Aorta (tissue), 5 donors: ENCODE measurements around the gene ERV3-1. TPM values are rescaled to one million over a fixed set of nuclear protein-coding genes. Genes with fewer than 3 reads are reported as not detected.
A peak's percentile ranks its signal among the peaks of the same experiment; 100 is the strongest.
"Not testable (repeated sequence)": the region's sequence is repeated elsewhere in the genome, so short reads cannot be mapped to it uniquely, and the experiment has no call there.

Source experiments
- ATAC-seq: fragments of 200-7000 bp; cut with Tn5 transposase; one replicate; pipeline ENCODE4 v1.9.1; 2022; ENCODE audit warnings: moderate library complexity; ENCODE audit not compliant: low FRiP score
- DNase-seq, 2 donors: peaks; one replicate each; pipeline ENCODE4 v3.0.0-alpha.2; 2020
- H3K27ac ChIP-seq, 2 donors: one replicate each; pipeline ENCODE4 v1.5.1; 2013; ENCODE audit warnings: low read length in 2 of 2, mild to moderate bottlenecking in 2 of 2, moderate library complexity in 2 of 2, control low read depth in 1 of 2, inconsistent platforms in 1 of 2, low read depth in 1 of 2
- H3K27me3 ChIP-seq, 2 donors: one replicate each; pipeline ENCODE4 v1.6.1; 2013; ENCODE audit warnings: control low read depth in 1 of 2, low read length in 1 of 2, mild to moderate bottlenecking in 1 of 2, moderate library complexity in 1 of 2; ENCODE audit not compliant: insufficient read depth in 2 of 2, control insufficient read depth in 1 of 2
- H3K36me3 ChIP-seq, 2 donors: one replicate each; pipeline ENCODE4 v1.6.1; 2013; ENCODE audit warnings: control low read depth in 1 of 2, low read length in 1 of 2, mild to moderate bottlenecking in 1 of 2; ENCODE audit not compliant: insufficient read depth in 2 of 2, control insufficient read depth in 1 of 2
- H3K4me1 ChIP-seq, 2 donors: one replicate each; pipeline ENCODE4 v1.6.1; 2013; ENCODE audit warnings: low read length in 2 of 2, control low read depth in 1 of 2, mild to moderate bottlenecking in 1 of 2, moderate library complexity in 1 of 2; ENCODE audit not compliant: insufficient read depth in 2 of 2, control insufficient read depth in 1 of 2
- H3K4me3 ChIP-seq, 2 donors: one replicate each; pipeline ENCODE4 v1.5.1; 2013; ENCODE audit warnings: low read length in 2 of 2, control low read depth in 1 of 2, mild to moderate bottlenecking in 1 of 2
- H3K9me3 ChIP-seq: one replicate; pipeline ENCODE4 v1.6.1; 2013; ENCODE audit warnings: mild to moderate bottlenecking, low read length; ENCODE audit not compliant: control insufficient read depth
- WGBS, 2 donors: extraction: QIAGEN DNeasy Blood & Tissue Kit; methylation state at CpG; one replicate each; pipeline ENCODE4 v1.1.7; 2013; 5-methylcytosine and 5-hydroxymethylcytosine counted together
- intact Hi-C, 2 donors: fragments of 100-400 bp; cut with DNase I; formaldehyde crosslinking; loops; one replicate each; pipeline versions ENCODE4 v1.14.2 to v1.15.0; 2022
- polyA plus RNA-seq, 2 donors: library from polyadenylated mRNA; stranded (reverse); fragments of 200-250 nt; gene quantifications; one replicate each; pipeline ENCODE4 v1.2.3, GENCODE V29; 2013
- total RNA-seq, 2 donors: library from RNA; stranded (reverse); fragmentation: NEBNext Ultra II Directional; extraction: Animal tissue kit (Norgen Biotek cat#: 25700); gene quantifications; one replicate each; pipeline ENCODE4 v1.2.1, GENCODE V29; 2021
- donor health status: healthy with polysubstance abuse.
- donor health status: Bipolar disorder and iron deficiency.
- donor health status: DM: no; HTN: no; CAD: no.
- donor health status: DM: no; HTN: no; CAD: no.
- donor health status: DM: yes; HTN: yes; CAD: no.

ERV3-1 gene
- total and polyA plus RNA-seq, 4 donors, result 1.5 to 31.3 (median 14.1) TPM

DNA sequence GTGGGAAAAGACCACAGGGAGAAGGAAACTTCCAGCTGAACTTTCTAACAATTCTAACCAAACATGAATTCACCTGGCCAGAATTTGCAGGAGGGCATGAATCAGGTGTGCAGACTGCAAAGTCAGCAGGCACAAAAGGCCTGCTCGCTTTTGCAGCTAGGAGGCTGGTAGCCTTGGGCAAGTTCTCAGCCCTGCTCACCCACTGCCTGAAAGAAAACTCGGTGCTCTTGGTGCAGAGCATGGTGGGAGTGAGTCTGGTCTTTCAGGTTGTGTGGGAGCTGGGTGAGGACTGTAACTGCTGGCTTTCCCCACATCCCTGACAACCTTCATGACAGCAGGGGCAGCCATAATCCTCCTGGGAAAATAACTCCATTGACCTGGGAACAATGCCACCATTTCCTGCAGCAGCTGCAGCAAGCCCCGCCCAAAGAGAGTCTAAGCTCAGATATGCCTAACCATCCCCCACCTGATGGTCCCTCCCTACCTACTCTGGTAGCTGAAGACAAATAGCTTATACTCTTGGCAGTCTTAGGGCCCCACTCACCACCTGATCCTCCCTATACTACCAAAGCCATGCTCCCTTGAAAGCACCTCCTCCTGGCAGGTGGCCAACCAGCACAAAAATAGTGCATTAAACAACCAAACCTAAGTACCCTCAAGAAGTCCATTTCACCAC lies 47.3 kb downstream of the ERV3-1 start:
- Histone ChIP-seq H3K9me3 (peaks cover 1% of the 10 kb centered on the region), H3K4me1 (no peaks in the 10 kb centered on the region), H3K27me3 (no peaks in the 10 kb centered on the region), H3K4me3 (no peak overlapping the region), H3K27ac (no peak overlapping the region), H3K36me3 (no peaks in the 10 kb centered on the region)
- DNase-seq (no peak), ATAC-seq (no peak)
- intact Hi-C loops, result no loop called here
- 86 to 94% methylated on average over 3 of the region's 3 CpGs for WGBS, 2 donors

DNA sequence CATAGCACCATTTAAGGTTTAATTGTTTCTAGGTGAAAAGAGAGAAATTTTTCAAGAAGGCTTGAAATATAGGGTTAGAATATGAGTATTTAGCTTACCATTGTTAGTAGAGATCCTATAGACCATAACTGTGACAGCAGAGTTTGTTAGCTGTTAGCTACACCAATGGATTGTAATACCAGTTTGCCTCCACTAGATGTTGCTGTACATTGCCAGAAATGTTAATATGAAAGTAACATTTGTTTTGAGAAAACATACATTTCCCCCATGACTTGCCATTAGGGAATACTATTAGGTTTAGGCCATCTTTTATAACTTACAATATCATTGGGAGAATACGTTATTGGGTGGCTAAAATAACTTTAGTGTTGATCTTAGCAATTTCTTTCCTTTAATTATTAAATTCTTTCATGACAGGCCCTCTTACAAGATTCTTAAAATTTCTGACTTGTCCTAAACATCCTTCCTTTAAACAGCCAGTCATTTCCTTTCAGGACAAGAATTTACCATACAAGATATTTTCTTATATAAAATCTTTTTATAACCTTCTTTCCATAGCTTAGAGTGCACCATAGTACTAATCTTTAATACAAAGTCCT lies 55.1 kb downstream of the ERV3-1 start:
- no peak overlapping the region for H3K4me3 ChIP-seq
- H3K9me3 ChIP-seq, result no peaks in the 10 kb centered on the region
- intact Hi-C loops, result loop anchor here (2.0 kb wide), 2 partner anchors 355 to 357 kb away; no protein-coding TSS in a partner anchor
- WGBS, 2 donors, result 0 to 6% methylated on average over 1 of the region's 1 CpG
- ATAC-seq, result peak; percentile 85
- no peaks in the 10 kb centered on the region for H3K36me3 ChIP-seq
- H3K27ac ChIP-seq, result no peak overlapping the region
- no peak for DNase-seq
- H3K27me3 ChIP-seq, result peaks cover 0 to 1% of the 10 kb centered on the region in 2 donors
- H3K4me1 ChIP-seq, result no peaks in the 10 kb centered on the region

DNA sequence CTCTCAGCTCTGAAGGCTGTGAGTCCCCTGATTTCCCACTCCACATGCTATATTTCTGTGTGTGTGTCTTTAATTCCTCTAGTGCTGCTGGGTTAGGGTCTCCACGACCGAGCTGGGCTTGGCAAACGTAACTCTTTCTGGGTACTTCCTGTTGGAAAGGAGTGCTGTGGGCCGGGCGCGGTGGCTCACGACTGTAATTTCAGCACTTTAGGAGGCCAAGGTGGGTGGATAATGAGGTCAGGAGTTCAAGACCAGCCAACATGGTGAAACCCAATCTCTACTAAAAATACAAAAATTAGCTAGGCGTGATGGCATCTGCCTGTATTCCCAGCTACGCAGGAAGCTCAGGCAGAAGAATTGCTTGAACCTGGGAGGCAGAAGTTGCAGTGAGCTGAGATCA lies 55.8 kb downstream of the ERV3-1 start:
- H3K36me3 ChIP-seq, H3K9me3 ChIP-seq, ATAC-seq, H3K4me3 ChIP-seq, H3K27me3 ChIP-seq, H3K27ac ChIP-seq, H3K4me1 ChIP-seq: not testable (repeated sequence)
- WGBS, 2 donors, result 15 to 41% methylated on average over 9 of the region's 9 CpGs
- intact Hi-C loops, result loop anchor here (2.0 kb wide), 2 partner anchors 356 to 358 kb away; no protein-coding TSS in a partner anchor
- DNase-seq, result peak in 1 of 2 donors; percentile 73

DNA sequence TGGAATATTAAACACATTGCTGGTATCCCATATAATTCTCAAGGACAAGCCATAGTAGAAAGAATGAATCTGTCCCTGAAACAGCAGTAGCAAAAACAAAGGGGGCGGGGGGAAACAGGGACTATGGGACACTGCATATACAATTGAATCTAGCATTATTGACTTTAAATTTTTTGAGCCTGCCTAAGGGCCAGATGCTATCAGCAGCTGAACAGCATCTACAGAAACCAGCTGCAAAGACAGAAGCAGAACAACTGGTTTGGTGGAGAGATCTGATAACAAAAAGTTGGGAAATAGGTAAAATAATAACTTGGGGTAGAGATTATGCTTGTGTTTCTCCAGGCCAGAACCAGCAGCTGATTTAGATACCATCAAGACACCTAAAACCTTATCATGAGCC lies 57.7 kb downstream of the ERV3-1 start:
- H3K4me3 ChIP-seq, H3K27me3 ChIP-seq, H3K9me3 ChIP-seq, ATAC-seq, H3K27ac ChIP-seq, H3K4me1 ChIP-seq, intact Hi-C loops, H3K36me3 ChIP-seq, DNase-seq: not testable (repeated sequence)
- 88 to 95% methylated on average over 1 of the region's 1 CpG for WGBS, 2 donors

DNA sequence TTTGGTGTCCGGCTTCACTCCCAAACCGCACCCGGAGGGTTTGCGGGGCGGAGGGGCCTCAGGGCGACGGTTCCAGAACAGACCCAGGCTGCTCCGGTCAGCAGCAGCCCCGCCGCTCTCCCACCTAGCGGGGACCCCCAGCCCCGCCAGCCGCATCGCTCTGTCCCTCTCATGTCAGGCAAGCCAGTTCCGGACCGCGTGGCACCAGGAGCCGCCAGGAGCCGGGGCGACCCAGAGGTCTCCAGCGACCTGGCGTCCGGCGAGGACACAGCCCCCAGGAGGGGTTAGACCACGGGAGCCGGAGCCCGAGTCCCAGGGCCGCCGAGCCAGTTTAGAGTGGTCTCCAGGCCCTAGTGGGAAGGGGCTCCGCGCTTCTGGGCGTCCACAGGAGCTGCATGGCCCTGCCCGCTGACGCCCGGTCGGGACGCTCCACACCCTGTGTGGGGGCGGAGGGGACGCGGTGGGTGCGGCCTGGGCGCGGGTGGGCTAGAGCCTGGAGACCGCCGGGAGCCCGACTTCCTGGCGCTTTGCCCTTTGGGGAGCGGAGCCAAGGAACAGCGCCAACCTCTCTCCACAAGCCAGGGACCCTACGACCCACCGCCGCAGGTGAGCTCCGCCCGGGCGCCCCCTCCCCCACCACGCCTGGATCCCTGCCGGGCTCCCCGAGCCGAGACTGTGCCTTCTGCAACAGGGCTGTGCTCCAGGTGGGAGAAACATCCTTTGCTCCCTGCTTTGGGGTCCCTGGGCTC lies 59.1 kb downstream of the ERV3-1 start:
- H3K9me3 ChIP-seq, result no peaks in the 10 kb centered on the region
- DNase-seq (no peak), ATAC-seq (peak; percentile 49)
- H3K4me1 ChIP-seq, result no peaks in the 10 kb centered on the region
- peak overlapping the region in 1 of 2 donors; percentile 22 for H3K4me3 ChIP-seq
- no peaks in the 10 kb centered on the region for H3K36me3 ChIP-seq
- intact Hi-C loops, result no loop called here
- WGBS, 2 donors, result 2 to 3% methylated on average over 58 to 59 of the region's 59 CpGs
- H3K27ac ChIP-seq, result no peak overlapping the region
- H3K27me3 ChIP-seq, result peaks cover 0 to 1% of the 10 kb centered on the region in 2 donors

DNA sequence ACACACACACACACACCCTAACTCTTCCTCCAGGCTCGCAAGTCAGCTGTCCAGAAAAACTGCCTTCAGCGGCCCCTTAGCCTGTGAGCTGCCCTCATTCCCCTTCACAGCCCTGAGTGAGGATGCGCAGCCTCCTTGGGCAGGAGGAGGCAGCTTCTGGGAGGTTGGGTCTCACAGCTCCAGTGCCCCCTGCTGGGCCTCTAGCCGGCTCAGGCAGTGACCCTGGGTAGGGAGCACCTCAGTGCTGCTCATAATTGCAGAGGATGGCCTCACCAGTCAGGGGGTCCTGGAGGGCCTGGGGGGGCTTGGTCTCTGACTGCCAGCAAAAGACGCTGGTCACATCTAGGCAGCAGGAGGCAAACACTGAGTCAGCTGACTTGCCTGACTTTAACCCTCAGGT lies 59.7 kb downstream of the ERV3-1 start:
- H3K27ac ChIP-seq, result no peak overlapping the region
- intact Hi-C loops, result no loop called here
- H3K9me3 ChIP-seq, result no peaks in the 10 kb centered on the region
- no peaks in the 10 kb centered on the region for H3K36me3 ChIP-seq
- no peak overlapping the region for H3K4me3 ChIP-seq
- no peak for DNase-seq
- WGBS, 2 donors, result 47 to 55% methylated on average over 5 of the region's 5 CpGs
- no peaks in the 10 kb centered on the region for H3K4me1 ChIP-seq
- ATAC-seq, result peak; percentile 30
- peaks cover 0 to 1% of the 10 kb centered on the region in 2 donors for H3K27me3 ChIP-seq

DNA sequence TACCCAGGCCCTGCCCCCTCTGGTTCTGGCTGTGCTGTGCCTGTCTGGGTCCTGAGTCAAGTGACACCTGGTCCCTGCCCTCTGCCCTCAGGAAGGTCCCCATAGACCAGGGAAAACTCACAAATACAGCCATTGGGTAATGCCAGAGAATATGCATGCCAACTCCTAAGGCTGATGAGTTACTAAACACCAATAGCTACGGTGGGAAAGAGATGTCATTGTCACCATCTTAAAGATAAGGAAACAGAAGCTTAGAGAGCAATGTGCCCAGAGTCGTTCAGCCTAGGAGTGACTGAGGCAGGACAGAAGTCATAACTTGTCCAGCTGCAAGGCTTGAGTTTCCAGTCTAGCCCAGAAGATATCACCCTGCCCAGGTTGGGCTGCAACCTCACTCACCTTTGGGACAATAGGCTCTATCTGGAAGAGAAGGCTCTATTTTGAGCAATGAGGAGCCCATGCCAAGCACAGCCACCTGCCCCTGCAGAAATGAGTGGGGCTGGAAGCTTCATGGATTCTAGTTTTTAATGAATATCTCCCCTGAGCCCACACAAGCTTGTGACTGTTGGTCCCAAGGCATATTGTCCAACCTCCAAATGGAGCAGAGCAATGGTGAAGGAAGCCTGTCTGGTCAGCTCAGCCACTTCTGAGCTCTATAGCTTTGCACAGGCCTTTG lies 60.8 kb downstream of the ERV3-1 start:
- H3K36me3 ChIP-seq, result no peaks in the 10 kb centered on the region
- no peak overlapping the region for H3K27ac ChIP-seq
- peaks cover 0 to 1% of the 10 kb centered on the region in 2 donors for H3K27me3 ChIP-seq
- H3K4me1 ChIP-seq, result no peaks in the 10 kb centered on the region
- intact Hi-C loops, result no loop called here
- no peak for DNase-seq
- WGBS, 2 donors, result 48 to 58% methylated on average over 2 of the region's 2 CpGs
- no peak overlapping the region for H3K4me3 ChIP-seq
- ATAC-seq, result no peak
- H3K9me3 ChIP-seq, result no peaks in the 10 kb centered on the region

DNA sequence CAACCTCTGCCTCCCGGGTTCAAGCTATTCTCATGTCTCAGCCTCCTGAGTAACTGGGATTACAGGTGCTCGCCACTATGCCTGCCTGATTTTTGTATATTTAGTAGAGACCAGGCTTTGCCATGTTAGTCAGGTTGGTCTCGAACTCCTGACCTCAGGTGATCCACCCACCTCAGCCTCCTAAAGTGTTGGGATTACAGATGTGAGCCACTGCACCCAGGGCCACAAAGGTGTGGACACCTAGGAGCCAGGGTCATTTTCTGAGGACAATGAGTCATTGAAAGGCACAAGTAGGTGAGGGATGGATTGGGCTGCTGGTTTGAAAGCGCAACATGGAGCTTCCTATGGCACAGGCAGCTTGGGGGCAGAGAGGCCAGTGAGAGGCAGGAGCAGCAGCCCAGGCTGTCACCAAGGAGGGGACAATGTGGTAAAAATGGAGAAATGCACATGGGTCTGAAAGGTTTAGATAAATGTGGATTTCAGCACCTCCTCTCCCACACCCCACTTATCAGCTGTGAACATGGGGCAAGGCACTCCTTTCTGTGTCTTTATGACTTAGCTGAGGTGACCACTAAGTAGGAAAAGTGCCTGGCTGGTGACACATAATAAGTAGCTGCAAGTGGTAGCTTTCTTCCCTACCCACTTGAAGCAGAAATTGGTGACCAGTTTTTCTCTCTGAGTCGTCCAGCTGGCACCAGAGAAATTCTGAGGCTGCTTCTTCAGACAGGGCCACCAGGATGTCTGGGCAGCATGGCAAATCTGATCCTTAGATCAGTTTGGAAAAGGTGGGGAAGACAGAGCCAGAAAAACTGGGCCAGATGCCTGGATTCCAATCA lies 61.6 kb downstream of the ERV3-1 start:
- intact Hi-C loops, ATAC-seq: not testable (repeated sequence)

More for the DNA sequence above, 61.6 kb downstream of the ERV3-1 start:
- not testable (repeated sequence) for H3K4me3 ChIP-seq, H3K27ac ChIP-seq, H3K9me3 ChIP-seq, H3K4me1 ChIP-seq, H3K27me3 ChIP-seq, H3K36me3 ChIP-seq, DNase-seq
- 77 to 85% methylated on average over 5 of the region's 5 CpGs for WGBS, 2 donors
